GM12878 (cell line): ENCODE results near the gene THAP7. TPM values are rescaled to one million over a fixed set of nuclear protein-coding genes. Genes with fewer than 3 reads are reported as not detected.

Experiments used
- ATAC-seq: fragments of 200-7000 bp; cut with Tn5 transposase; 3 replicates; pipeline ENCODE4 v1.9.1; 2020; ENCODE audit warnings: mild to moderate bottlenecking, moderate library complexity
- BruUV-seq: library from RNA; stranded (reverse); fragments of 400-500 nt; replicated peaks from 2 replicates; lab custom pipeline; 2021; lab: Mats Ljungman, UMichigan
- CTCF ChIA-PET: fragments of 300-600 bp; sonication (Branson Sonifier 250); formaldehyde crosslinking; extraction: SDS; loops from one replicate; lab custom pipeline; 2021; ENCODE audit warnings: inconsistent platforms; lab: Yijun Ruan, JAX
- POLR2A ChIA-PET: fragments of 350-600 bp; formaldehyde crosslinking; extraction: SDS; loops from one replicate; lab custom pipeline; 2021; ENCODE audit warnings: inconsistent platforms; lab: Charles Lee
- RAD21 ChIA-PET: fragments of 300-600 bp; sonication (Branson Sonifier 250); formaldehyde crosslinking; loops from one replicate; lab custom pipeline; 2023; ENCODE audit warnings: antibody characterized with exemption; ENCODE audit not compliant: unreplicated experiment; lab: Charles Lee
- SMC1A ChIA-PET: fragments of 300-600 bp; sonication (Branson Sonifier 250); formaldehyde crosslinking; loops from one replicate; lab custom pipeline; 2023; ENCODE audit not compliant: unreplicated experiment, uncharacterized antibody; lab: Charles Lee
- DNase-seq: peaks from one replicate; pipeline ENCODE4 v3.0.0-alpha.2; 2011; ENCODE audit warnings: low read depth, low spot score
- FAIRE-seq: peaks from 3 replicates; lab custom pipeline; 2011; peaks lifted over from hg19 to GRCh38; lab: Jason Lieb, UNC
- H2AFZ ChIP-seq: 2 replicates; pipeline ENCODE4 v1.6.0; 2011; ENCODE audit warnings: low read depth, low read length, control low read depth; ENCODE audit not compliant: control insufficient read depth
- H3K27ac ChIP-seq: 2 replicates; pipeline ENCODE4 v1.5.1; 2011; ENCODE audit warnings: control low read depth; ENCODE audit not compliant: control insufficient read depth, insufficient read depth
- H3K27me3 ChIP-seq, 2 experiments: replicated peaks in 1 of 2; 2 replicates each; pipeline versions ENCODE4 v1.6.0 to v1.6.1; 2011; ENCODE audit warnings: low read length in 1 of 2; ENCODE audit not compliant: control insufficient read depth in 2 of 2, insufficient read depth in 2 of 2
- H3K36me3 ChIP-seq, 2 experiments: 2 replicates each; pipeline ENCODE4 v1.5.1; 2011; ENCODE audit warnings: low read length in 1 of 2; ENCODE audit not compliant: control insufficient read depth in 2 of 2, insufficient read depth in 2 of 2
- H3K4me1 ChIP-seq: 2 replicates; pipeline ENCODE4 v1.6.1; 2011; ENCODE audit warnings: mild to moderate bottlenecking, low read length, moderate library complexity, mixed read lengths; ENCODE audit not compliant: control insufficient read depth, insufficient read depth
- H3K4me2 ChIP-seq: 2 replicates; pipeline ENCODE4 v1.6.0; 2011; ENCODE audit warnings: control low read depth; ENCODE audit not compliant: control insufficient read depth, insufficient read depth
- H3K4me3 ChIP-seq: fragments of 200-600 bp; sonication (generic); 2 replicates; pipeline ENCODE4 v1.5.1; 2016
- H3K79me2 ChIP-seq: 2 replicates; pipeline ENCODE4 v1.6.0; 2011; ENCODE audit warnings: low read length; ENCODE audit not compliant: control insufficient read depth, insufficient read depth
- H3K9ac ChIP-seq: 2 replicates; pipeline ENCODE4 v1.8.0; 2011; ENCODE audit warnings: low read length, control low read depth, mixed read lengths; ENCODE audit not compliant: control insufficient read depth, insufficient read depth
- H3K9me3 ChIP-seq: replicated peaks from 3 replicates; pipeline ENCODE4 v1.5.1; 2011; ENCODE audit warnings: mild to moderate bottlenecking, low read length; ENCODE audit not compliant: control insufficient read depth, insufficient read depth
- H4K20me1 ChIP-seq: 2 replicates; pipeline ENCODE4 v1.6.0; 2011; ENCODE audit not compliant: control insufficient read depth, insufficient read depth
- BACH1 ChIP-seq: fragments of 450-650 bp; IDR thresholded peaks from 2 replicates; pipeline ENCODE4 v1.6.1; 2017; ENCODE audit warnings: mild to moderate bottlenecking, borderline replicate concordance
- BCL11A ChIP-seq: IDR thresholded peaks from 2 replicates; pipeline ENCODE4 v1.6.1; 2011; ENCODE audit warnings: low read depth, low read length
- JUNB ChIP-seq: IDR thresholded peaks from 2 replicates; pipeline ENCODE4 v1.6.1; 2016; ENCODE audit warnings: antibody characterized with exemption, mild to moderate bottlenecking
- LARP7 ChIP-seq: fragments of 450-650 bp; IDR thresholded peaks from 2 replicates; pipeline ENCODE4 v1.6.1; 2017; ENCODE audit warnings: mild to moderate bottlenecking
- MEF2B ChIP-seq: fragments of 450-650 bp; IDR thresholded peaks from 2 replicates; pipeline ENCODE4 v1.6.1; 2018; ENCODE audit warnings: mild to moderate bottlenecking, moderate library complexity; ENCODE audit not compliant: partially characterized antibody, poor library complexity, severe bottlenecking
- PBX3 ChIP-seq: IDR thresholded peaks from 2 replicates; pipeline ENCODE4 v1.6.1; 2011; ENCODE audit warnings: mild to moderate bottlenecking, low read depth, low read length, moderate library complexity; ENCODE audit not compliant: insufficient replicate concordance
- SIN3A ChIP-seq: IDR thresholded peaks from 2 replicates; pipeline ENCODE4 v1.6.1; 2012; ENCODE audit warnings: low read depth, low read length, improper control_type of control experiment
- SIX5 ChIP-seq: IDR thresholded peaks from 2 replicates; pipeline ENCODE4 v1.6.1; 2011; ENCODE audit warnings: mild to moderate bottlenecking, low read depth, low read length, moderate library complexity; ENCODE audit not compliant: severe bottlenecking
- SRF ChIP-seq, 2 experiments: IDR thresholded peaks; 2 replicates each; pipeline ENCODE4 v1.6.1; 2011; ENCODE audit warnings: low read depth in 2 of 2, low read length in 2 of 2, mild to moderate bottlenecking in 1 of 2, moderate library complexity in 1 of 2
- STAT1 ChIP-seq: fragments of 450-650 bp; conservative IDR thresholded peaks from 2 replicates; pipeline ENCODE4 v1.6.1; 2014; ENCODE audit warnings: antibody characterized with exemption, mild to moderate bottlenecking
- YBX1 ChIP-seq: fragments of 450-650 bp; IDR thresholded peaks from 2 replicates; pipeline ENCODE4 v1.6.1; 2016; ENCODE audit warnings: antibody characterized with exemption
- ZBTB4 ChIP-seq: fragments of 450-650 bp; formaldehyde crosslinking; IDR thresholded peaks from 2 replicates; pipeline ENCODE4 v1.4.0; 2022; ENCODE audit warnings: mild to moderate bottlenecking, moderate library complexity
- WGBS: methylation state at CpG from one replicate; pipeline ENCODE4 v1.1.6; 2016; ENCODE audit warnings: low lambda C conversion rate; ENCODE audit not compliant: insufficient replicate concordance, insufficient coverage; ENCODE audit errors: missing lambda C conversion rate; 5-methylcytosine and 5-hydroxymethylcytosine counted together
- in situ Hi-C: fragments of 300-500 bp; cut with MboI; formaldehyde crosslinking; loops from 9 replicates; pipeline ENCODE4 v1.14.3; 2018; ENCODE audit warnings: mixed read lengths
- intact Hi-C: fragments of 100-400 bp; cut with micrococcal nuclease; formaldehyde crosslinking; loops from one replicate; pipeline ENCODE4 v1.14.2; 2022; ENCODE audit not compliant: unreplicated experiment
- polyA plus RNA-seq, 11 experiments: library from polyadenylated mRNA; depleted of rRNA in 4 of 11; unstranded in 6 of 11; stranded (reverse) in 5 of 11; fragments of >200 nt; fragmentation: Nextera tagmentation in 4 of 11; fragmentation: Illumina TruSeq in 1 of 11; extraction: Ambion mirVana in 4 of 11; extraction: Trizol in 1 of 11; gene quantifications; 1 replicate in 1 of 11; 2 replicates in 10 of 11; pipeline versions ENCODE4 v1.2.1 to v1.2.3, GENCODE V29; 2011 to 2016; ENCODE audit warnings: inconsistent platforms in 2 of 11, missing spikeins in 2 of 11, low read depth in 1 of 11
- total RNA-seq, 4 experiments: library from RNA; depleted of rRNA in 3 of 4; stranded (reverse); fragments of >200 nt in 3 of 4; fragmentation: Illumina TruSeq in 1 of 4; extraction: Trizol in 1 of 4; gene quantifications; 2 replicates each; pipeline versions ENCODE4 v1.2.1 to v1.2.3, GENCODE V29; 2013 to 2021
- TF ChIP-seq, protein P1 (sequence below): fragments of 450-650 bp; IDR thresholded peaks from 2 replicates; pipeline ENCODE4 v1.6.1; 2017; ENCODE audit warnings: antibody characterized with exemption, mild to moderate bottlenecking, moderate library complexity

The THAP7 gene
- total and polyA plus RNA-seq, 10 of the 15 experiments (the other 5 are each of a cell fraction or from before 2014, with no cell fraction given) = 0.66 to 58.3 (median 26.3) TPM

GRCh38 chr22:21045585-21046294 lies 43.8 kb upstream of the THAP7 start, which contains the start of gene LRRC74B:
Gene LRRC74B, plus strand, starts transcription at chr22:21045946. Its CDS starts 41 bp downstream, at chr22:21045987.
- DNase-seq = peak; percentile 31
- WGBS = 10% methylated on average over 31 of the region's 47 CpGs
- RAD21 ChIA-PET = no interaction called here
- BruUV-seq = no TSS peak
- in situ Hi-C loops = no loop called here
- Histone ChIP-seq H3K4me1 (no peaks in the 10 kb centered on the region; the same call in 1 of the 2 replicates), H3K4me2 (peak within 1 kb of the TSS; percentile 61), H3K9ac (no peak within 1 kb of the TSS), H3K27ac (no peak within 1 kb of the TSS), H3K36me3 (no peaks in the 10 kb centered on the region), H3K9me3 (no peaks in the 10 kb centered on the region), H3K27me3 (peaks cover 0 to 1% of the 10 kb centered on the region in 2 experiments; a peak in 2 of 4 replicates), H4K20me1 (no peaks in the 10 kb centered on the region), H3K4me3 (no peak within 1 kb of the TSS), H3K79me2 (no peaks in the 10 kb centered on the region), H2AFZ (no peak within 1 kb of the TSS)
- POLR2A ChIA-PET = no interaction called here
- CTCF ChIA-PET = no interaction called here
- peak; percentile 59 for FAIRE-seq
- SMC1A ChIA-PET = no interaction called here
- intact Hi-C loops = no loop called here
- ATAC-seq = peak; percentile 100
- TF ChIP-seq JUNB (no peak), BACH1 (no peak), YBX1 (no peak), SIX5 (peak; percentile 24), SIN3A (no peak), BCL11A (no peak), STAT1 (no peak), ZBTB4 (CRISPR knock-in tag) (no peak), MEF2B (peak; percentile 69), SRF (IDR thresholded peaks at IDR 0.05; ENCODE audit: low read depth in 2 of 2, low read length in 2 of 2) (0 out of 4 replicates have a peak, but pooled peaks of 1 of the 2 experiments have one; percentile 21), LARP7 (peak; percentile 72; the same call in 1 of the 2 replicates), PBX3 (peak; percentile 96)
- TF ChIP-seq, protein P1, sequence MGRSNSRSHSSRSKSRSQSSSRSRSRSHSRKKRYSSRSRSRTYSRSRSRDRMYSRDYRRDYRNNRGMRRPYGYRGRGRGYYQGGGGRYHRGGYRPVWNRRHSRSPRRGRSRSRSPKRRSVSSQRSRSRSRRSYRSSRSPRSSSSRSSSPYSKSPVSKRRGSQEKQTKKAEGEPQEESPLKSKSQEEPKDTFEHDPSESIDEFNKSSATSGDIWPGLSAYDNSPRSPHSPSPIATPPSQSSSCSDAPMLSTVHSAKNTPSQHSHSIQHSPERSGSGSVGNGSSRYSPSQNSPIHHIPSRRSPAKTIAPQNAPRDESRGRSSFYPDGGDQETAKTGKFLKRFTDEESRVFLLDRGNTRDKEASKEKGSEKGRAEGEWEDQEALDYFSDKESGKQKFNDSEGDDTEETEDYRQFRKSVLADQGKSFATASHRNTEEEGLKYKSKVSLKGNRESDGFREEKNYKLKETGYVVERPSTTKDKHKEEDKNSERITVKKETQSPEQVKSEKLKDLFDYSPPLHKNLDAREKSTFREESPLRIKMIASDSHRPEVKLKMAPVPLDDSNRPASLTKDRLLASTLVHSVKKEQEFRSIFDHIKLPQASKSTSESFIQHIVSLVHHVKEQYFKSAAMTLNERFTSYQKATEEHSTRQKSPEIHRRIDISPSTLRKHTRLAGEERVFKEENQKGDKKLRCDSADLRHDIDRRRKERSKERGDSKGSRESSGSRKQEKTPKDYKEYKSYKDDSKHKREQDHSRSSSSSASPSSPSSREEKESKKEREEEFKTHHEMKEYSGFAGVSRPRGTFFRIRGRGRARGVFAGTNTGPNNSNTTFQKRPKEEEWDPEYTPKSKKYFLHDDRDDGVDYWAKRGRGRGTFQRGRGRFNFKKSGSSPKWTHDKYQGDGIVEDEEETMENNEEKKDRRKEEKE = no peak
